GM19438 (cell line): ENCODE data around the gene COQ7.
A peak's percentile ranks its signal among the peaks of the same experiment; 100 is the strongest.

Experiments
- ATAC-seq: cut with Tn5 transposase; IDR thresholded peaks from one replicate; pipeline ENCODE4 v1.9.1; 2021; ENCODE audit warnings: low read depth; ENCODE audit not compliant: unreplicated experiment

The COQ7 gene

DNA sequence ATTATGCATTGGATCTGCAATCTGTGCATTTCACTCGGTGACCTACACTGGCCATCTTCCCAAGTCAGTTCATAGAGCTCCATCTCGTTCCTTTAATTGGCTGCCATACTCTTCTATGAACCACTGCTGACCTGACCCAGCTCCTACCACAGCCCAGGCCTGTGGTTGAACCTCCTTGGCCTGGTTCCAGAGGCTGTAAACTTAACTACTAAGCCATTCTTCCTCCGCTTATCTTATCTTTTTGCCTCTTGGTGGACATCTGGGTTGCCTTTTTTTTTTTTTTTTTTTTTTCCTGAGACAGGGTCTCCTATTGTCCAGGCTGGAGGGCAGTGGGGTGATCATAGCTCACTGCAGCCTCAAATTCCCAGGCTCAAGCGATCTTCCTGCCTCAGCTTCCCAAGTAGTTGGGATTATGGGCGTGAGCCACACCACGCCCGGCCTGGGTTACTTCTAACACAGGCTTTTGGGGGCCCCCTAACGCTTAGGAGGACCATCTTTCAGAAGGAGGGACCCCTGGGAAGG, 18.3 kb downstream of the COQ7 start:
- no peak for ATAC-seq

DNA sequence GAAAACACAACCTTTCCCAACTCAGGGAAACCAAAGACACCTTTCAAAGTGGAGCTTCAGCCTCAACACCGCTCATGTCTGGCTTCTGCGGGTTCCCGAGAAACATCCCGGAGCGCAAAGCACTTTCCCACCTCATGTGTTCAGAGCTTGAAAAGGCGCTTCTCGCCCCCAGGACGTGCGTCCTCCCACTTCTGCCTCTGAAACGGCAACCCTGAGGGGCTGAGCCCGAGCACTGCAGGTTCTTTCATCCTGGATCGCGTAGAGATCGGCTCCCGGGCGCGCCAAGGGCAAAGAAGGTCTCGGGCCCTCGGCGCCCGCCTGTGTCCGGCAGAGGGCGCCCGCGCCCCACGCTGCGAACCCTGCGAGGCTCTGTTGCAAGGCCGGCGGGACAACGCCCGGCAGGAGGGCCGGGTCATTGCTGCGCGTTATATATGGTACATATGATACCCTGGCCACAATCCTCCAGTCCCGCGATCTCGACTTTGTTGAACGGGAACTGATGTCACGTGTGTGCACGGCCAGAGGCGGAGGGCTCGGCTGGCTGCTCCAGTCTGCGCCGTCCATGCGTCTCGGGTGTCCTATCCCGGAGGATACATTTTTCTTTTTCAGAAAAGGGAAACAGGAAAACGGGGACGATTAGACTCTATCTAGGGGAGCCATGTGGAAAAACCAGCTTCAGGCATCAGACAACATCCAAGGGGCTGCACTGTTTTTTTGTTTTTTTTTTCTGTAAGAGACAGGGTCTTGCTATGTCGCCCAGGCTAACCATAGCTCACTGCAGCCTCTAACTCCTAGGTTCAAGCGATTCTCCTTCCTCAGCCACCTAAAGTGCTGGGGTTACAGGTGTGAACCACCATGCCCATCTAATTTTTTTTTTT, 19.1 kb downstream of the COQ7 start:
- ATAC-seq, result peak; percentile 74

DNA sequence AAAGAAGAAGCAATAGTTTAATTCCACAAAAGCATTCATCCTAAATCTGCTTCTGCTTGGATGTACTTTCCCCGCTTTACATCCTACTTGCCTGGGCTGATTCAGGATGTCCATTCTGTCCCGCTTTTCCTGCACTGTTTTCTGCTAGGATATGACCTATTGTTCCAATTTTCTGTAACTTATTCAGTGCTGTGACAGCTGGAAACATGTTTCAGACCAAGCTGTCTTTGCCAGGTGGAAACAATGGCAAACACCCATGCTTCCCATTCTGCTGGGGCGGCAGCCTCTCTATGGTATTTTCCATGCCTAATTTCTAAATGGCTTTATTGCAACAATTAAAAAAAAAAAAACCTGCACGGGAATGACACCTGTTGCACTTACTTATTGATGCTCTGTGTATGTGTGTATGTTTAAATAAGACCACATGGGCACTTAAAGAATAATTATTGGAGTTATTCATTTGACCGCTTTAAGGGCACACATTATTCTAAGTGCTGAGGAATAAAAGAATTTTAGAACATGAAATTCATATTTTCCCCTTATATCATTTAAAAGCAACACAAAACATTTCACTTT, 21.0 kb downstream of the COQ7 start:
- no peak for ATAC-seq

DNA sequence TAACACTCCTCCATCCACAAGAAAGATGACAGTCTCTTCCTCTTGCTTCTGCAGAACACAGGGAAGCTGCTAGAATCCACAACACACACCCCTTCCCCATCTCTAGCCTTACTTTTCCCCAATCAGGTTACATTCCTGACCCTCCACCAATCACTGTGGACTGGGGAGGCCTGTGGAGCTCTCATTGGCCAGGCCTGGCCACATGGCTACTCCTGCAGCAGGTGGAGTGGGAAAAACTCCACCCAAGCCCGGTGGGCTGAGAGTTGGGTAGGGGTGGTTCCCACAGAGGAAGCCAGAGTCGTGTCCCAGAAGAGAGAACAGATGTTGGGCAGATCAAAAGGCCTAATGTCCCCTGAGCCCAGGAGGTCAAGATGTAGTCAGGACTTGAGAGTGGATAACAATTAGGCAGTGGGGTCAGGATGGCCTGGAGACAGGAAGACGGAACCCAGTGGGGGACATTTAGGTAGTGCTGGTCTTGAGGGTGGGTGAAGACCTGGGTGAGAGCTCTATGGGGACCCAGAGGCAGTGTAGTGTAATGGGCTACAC, 22.1 kb downstream of the COQ7 start:
- no peak for ATAC-seq

DNA sequence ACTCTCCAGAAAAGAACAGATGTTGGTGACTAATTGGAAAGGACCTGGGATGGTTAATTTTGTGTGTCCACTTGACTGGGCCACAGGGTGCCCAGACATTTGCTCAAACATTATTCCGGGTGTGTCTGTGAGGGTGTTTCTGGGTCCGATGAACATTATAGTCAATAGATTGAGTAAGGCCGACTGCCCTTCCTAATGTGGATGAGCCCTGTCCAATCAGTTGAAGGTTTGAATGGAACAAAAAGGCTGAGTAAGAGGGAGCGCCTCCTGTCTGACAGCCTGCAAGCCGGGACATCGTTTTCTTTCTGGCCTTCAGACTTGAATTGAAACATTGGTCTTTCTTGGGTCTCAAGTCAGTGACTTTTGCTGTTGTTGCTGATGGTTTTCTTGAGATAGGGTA, 23.5 kb downstream of the COQ7 start:
- no peak for ATAC-seq

DNA sequence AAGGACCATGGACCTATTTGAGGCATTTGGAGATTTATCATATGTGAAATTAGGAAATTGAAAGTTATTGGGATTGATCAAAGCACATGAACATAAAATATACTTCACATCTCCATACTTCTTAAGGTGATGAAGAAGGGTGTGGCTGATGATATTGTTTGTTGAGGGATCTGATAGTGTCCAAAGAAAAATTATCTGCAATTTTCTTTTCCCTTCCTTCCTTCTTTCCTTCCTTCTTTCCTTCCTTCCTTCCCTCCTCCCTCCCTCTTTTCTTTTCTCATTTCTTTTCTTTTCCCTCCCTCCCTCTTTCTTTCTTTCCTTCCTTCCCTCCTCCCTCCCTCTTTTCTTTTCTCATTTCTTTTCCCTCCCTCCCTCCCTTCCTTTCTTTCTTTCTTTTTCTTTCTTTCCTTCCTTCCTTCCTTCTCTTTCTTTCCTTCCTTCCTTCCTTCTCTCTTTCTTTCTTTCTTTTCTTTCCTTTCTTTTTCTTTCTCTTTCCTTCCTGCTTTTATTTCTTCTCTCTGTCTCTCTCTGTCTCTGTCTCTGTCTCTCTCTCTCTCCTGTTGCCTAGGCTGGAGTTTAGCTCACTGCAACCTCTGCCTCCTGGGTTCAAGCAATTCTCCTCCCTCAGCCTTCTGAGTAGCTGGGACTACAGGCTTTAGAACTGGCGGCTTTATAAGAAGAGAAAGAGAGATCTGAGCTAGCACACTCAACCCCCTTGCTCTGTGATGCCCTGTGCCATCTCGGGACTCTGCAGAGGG, 25.4 kb downstream of the COQ7 start:
- ATAC-seq, result no peak

DNA sequence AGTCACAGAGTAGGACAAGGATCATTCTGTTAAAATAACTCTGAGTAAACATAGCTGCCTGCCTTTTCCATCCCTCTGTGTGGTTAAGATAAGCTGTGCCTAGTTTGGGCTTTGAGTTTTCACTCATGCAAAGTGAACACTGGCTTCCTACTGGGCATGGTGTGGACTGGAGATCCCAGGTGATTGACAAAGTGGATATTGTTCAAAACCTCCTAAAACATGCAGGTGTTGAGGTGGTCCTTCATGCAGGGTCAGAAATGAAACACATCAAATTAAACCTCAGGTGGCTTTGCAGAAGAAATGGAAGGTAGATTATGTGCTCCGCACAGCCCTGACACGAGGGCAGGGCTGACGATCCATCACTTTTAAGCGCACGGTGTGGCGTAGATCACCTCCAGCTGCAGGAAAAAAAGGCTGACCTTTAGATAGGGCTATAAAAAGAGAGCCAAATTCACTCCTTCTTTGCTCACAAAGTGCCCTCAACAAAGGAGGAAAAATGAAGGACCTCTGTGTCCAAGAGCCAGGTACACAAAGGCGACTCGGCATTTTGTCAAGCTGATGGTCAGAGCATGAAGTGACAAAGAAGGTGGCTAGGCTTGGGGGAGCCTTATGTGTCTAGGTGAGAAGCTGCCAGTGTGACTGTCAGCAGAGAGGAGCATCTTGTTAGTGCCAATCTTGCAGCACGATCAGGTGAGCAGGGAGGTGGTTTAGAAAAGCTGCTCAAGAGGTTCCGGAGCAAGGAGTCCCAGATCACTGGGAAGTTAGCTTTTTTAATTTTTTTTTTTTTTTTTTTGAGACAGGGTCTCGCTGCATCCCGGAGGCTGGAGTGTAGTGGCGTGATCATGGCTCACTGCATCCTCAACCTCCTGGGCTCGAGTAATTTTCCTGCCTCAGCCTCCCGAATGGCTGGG, 26.5 kb downstream of the COQ7 start:
- no peak for ATAC-seq

DNA sequence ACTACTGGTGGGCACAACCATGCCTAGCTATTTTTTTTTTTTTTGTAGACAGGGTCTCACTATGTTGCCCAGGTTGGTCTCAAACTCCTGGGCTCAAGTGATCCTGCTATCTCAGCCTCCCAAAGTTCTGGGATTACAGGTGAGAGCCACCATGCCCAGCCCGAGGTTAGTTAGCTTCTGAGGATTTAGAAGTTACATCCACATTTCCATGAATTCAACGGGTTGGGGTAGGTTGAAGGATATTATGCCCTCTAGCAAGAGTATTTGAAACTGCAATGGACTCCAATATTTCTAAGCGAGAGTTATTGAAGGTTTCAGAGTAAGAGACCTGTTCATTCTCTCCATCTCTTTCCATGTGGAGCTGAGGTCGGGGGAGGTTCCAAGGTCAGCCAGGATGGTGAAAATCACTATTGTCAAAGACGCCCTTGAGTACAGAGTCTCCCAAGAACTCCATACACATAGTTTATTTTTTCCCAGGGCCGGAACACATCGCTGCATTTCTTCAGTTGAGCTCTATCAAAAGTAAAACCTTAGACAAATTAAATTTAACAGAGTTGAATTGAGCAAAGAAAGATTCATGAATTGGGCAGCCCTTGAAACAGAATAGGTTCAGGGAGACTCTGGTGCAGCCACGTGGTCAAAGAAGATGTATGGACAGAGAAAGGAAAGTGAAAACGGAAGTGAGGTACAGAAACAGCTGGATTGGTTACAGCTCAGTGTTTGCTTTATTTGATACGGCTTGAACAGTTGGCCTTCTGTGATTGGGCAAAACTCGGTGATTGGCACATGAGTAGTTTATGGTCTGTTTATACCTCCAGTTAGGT, 27.3 kb downstream of the COQ7 start:
- no peak for ATAC-seq

DNA sequence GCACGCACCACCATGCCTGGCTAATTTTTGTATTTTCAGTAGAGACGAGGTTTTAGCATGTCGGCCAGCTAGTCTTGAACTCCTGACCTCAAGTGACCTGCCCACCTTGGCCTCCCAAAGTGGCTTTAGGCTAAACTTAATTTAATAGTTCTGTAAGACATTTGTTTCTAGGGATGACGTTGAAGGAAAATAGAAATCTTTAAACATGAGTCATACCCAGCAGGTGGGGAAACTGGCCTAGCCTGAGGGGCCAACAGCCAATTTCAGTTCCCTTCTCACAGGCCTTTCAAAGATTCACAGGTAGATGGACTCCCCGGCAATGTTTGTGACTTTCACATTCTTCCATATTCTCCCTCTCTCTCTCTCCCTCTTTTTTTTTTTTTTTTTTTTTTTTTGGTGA, 28.2 kb downstream of the COQ7 start:
- peak; percentile 71 for ATAC-seq

DNA sequence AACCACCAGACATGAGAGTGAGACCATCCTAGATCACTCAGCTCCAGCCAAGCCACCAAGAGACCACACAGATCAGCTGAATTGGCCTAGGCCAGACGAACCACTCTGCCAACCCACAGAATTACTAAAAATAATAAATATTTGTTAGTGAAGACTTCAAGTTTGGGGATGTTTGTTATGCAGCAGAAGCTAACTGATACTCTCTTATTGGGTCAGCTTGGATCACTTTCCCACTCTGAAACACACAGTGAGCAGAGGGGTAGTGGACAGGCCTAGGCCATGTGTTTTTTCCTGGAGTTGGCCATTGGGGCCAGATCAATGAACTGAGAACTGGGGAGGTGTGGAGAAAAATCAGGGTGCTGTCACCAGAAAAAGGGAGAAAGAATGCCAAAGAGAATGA, 30.8 kb downstream of the COQ7 start:
- no peak for ATAC-seq

DNA sequence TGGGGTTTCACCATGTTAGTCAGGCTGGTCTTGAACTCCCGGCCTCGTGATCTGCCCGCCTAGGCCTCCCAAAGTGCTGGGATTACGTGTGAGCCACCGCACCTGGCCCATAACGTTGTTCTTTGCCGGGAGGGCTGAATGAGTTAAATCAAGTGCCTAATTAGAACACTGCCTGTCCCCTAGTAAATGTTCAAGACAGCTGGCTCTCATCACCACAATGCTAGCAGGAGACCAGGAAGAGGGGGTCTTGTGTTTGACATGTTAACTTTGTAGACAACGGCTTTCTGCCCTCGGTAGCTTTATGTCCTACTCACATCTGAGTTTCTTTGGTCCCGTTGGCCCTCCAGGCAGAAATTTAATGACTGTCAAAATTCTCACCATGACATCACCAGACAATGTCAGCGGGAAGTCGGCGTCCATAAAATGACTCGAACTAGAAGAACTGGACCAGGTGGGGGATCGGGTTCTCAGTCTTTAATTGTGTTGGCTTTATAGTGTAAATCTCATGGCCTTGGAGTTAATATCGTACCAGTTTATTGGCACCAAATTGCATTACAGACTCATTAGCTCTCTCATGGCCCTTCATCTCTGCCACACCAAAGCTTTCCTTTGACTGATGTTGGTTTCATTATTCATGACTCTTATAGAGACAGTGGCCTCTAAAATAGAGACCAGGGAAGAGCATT, 34.9 kb downstream of the COQ7 start:
- ATAC-seq, result no peak

DNA sequence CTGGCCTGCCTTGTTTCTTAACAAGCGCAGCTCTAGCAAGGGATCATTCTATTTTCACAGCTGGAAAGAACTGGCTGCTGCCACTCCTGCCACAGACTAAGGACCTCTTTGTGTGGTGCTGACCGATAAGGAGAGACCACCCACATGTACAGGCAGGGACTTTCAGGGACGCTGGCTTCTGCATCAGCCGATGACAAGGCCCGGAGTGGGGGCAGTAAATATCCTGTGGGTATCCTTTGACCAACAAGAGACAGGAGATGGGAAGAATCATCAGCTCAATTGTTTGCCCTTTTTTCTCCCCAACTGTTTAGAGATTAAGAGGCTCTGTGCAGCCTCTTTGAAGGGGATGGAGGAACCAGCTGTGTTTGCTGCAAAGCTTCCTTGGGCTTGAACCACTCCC, 37.2 kb downstream of the COQ7 start:
- ATAC-seq, result no peak

DNA sequence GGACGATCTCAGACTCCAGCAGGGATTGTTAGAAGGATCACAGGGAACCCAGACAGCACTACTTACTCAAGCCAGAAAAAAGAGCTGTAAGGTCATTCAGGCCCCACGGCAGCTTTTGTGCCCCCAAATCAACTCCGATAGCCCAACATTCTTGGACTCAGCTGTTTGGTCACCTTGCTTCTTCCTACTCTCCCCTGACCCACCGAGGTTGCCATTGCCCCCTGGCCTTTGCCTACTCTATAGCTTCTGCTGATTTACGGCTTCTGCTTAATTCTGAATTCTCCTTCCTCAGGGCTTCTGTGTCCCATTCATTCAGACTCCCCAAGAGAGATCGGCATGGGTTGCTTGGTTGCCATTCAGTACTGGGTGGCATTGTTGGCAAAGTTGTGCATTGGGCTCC, 37.7 kb downstream of the COQ7 start:
- ATAC-seq, result no peak

DNA sequence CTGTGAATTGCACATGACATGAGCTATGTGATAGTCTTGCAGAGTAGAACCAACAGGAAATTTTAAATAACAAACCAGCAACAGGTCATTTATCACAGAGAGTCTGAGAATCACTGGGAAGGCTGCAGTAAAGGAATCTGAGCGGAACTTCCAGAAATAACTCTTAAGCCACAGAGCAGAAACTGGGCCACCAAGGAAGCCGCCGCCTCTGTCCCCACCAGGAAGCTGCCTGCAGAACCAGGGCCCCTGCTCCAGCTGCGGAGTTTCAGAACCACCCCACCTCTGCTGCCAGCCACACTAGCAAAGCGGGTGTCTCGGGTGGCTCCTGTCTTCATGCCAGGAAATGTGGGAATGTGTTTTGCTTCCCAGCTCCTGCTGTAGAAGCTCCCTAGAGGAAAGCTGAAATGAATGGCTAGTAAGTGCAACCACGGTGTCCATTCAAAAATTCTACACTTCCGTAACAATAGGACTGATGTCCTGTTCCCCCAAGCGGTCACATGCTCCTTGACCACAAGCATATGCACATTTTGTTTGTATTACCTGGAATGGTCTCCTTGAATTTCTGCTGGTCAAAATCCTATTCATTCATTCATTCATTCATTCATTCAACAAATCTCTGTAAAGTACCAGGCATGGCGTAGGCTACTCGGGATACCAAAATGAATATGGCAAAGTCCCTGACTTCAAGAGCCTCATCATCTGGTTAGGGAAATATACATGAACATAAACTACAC, 38.6 kb downstream of the COQ7 start:
- no peak for ATAC-seq

DNA sequence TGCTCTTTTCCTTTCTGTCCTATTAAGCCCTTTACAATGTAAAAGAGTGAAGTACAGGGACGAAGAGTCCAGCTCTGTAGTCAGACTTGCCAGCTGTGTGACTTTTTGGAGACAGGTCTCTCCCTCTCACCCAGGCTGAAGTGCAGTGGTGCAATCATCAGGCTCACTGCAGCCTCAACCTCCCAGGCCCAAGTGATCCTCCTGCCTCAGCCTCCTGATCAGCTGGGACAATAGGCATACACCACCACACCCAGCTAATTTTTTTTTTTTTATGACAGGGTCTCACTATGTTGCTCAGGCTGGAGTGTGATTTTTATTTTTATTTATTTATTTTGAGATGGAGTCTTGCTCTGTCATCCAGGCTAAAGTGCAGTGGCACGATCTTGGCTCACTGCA, 39.2 kb downstream of the COQ7 start:
- no peak for ATAC-seq

DNA sequence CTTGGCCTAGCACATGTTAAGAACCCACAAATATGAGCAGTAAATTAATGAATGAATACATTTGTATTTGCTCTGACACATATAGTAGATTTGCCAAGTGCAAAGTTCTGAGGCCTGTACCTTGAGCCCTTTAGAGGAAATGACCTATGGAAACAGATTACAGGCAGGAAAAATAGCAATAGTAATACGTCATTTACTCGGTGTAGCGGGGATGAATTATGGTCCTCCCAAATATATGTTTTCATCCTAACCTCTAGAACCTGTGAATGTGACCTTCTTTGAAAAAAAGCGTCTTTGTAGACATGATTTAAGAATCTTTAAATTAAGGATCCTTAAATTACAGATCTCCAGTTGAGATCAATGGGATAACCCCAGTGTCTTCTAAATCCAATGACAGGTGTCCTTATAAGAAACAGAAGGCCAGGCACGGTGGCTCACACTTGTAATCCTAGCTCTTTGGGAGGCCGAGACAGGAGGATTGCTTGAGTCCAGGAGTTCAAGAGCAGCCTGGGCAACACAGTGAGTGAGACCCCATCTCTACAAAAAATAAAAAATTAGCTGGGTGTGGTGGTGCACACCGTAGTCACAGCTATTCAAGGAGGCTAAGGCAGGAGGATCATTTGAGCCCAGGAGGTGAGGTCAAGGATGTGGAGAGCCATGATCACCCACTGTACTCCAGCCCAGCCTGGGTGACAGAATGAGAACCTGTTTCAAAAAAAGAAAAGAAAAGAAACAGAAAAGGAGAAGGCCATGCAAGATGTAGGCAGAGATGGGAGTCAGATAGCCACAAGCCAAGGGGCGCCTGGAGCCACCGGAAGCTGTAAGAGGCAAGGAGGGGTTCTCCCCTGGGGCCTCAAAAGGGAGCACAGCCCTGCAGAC, 41.2 kb downstream of the COQ7 start:
- no peak for ATAC-seq

DNA sequence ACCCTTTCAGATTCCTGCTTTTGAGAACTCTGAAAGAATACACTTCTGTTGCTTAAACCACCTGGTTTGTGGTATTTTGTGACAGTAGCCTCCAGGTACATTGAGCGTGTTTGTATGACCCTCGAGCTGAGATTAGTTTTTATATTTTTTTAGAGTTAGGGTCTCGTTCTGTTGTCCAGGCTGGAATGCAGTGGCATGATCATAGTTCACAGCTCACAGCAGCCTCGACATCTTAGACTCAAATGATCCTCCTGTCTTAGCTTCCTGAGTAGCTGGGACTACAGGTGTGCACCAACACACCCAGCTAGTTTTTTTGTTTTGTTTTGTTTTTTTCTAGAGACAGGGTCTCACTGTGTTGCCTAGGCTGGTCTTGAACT, 41.9 kb downstream of the COQ7 start:
- ATAC-seq, result no peak
